ENCODE measurements around the gene EML5.

EML5 gene

DNA sequence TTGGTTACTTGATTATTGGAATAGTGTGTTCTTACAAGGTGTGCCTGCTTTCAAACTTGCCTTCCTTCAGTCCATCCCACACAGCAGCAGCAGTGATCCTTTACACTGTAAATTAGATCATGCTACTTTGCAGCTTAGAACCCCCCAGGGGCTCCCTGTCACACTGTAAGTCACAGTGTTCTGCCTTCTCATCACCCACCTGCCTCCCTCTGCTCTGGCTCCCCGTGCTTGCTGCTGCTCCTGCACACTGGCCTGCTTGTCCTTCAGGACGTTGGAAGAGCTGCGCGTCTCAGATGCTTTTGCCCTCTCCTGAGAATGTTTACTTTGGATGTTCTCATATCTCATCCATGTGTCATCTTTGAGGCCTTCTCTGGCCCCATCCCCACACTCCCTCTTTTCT, 202.6 kb downstream of the EML5 start:
- Histone ChIP-seq H3K4me1 (ENCODE audit: control extremely low read depth in 1 of 4, control insufficient read depth in 4 of 4, insufficient read depth in 4 of 4, low read length in 3 of 4) (no peaks in the 10 kb centered on the region), H3K27me3 (replicated peaks in 2 of 5; ENCODE audit: control insufficient read depth in 4 of 5, insufficient read depth in 5 of 5, low read length in 4 of 5) (no peaks in the 10 kb centered on the region), H3K27ac (ENCODE audit: insufficient read depth in 1 of 2, low read depth in 1 of 2, low read length in 2 of 2, poor library complexity in 1 of 2, severe bottlenecking in 2 of 2) (no peak overlapping the region), H3K36me3 (ENCODE audit: control insufficient read depth in 4 of 4, insufficient read depth in 4 of 4, low read length in 3 of 4) (peaks cover 2 to 57% (median 27%) of the 10 kb centered on the region in 4 experiments), H3K4me3 (ENCODE audit: control insufficient read depth in 1 of 7, extremely low read depth in 1 of 7, insufficient read depth in 4 of 7, low read depth in 2 of 7, low read length in 6 of 7) (no peak overlapping the region), H3K9me3 (ENCODE audit: control extremely low read depth in 1 of 5, control insufficient read depth in 4 of 5, insufficient read depth in 2 of 5, low read depth in 1 of 5, low read length in 4 of 5) (no peaks in the 10 kb centered on the region)
- DNase-seq: no peak
- POLR2A ChIA-PET: no interaction called here
- WGBS (ENCODE audit: insufficient coverage): 93% methylated on average over 4 of the region's 4 CpGs
- CTCF ChIA-PET: interaction anchor here (1.0 kb wide), 1 partner anchor 9 kb away, joined by 3 read pairs; no protein-coding TSS in a partner anchor

DNA sequence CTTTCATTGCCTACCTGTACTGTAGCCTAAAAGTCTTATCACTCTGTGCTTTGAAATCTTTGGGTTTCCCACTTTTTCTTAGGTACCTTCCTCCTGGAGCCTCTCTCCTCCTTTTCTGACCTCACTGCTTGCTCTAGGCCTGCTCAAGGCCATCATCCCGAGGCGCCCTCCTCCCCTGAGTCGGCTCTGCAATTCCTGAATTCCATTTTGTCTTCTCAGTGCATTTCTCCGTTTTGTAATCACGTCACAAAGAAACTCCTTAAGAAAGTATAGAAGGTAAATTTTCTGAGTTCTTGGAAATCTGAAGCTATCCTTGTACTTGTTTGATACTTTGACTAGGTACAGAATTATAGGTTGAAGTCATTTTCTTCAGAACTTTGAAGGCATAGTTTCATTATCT, 204.7 kb downstream of the EML5 start:
- H3K9me3 ChIP-seq (ENCODE audit: control extremely low read depth in 1 of 5, control insufficient read depth in 4 of 5, insufficient read depth in 2 of 5, low read depth in 1 of 5, low read length in 4 of 5): no peaks in the 10 kb centered on the region
- H3K4me1 ChIP-seq (ENCODE audit: control extremely low read depth in 1 of 4, control insufficient read depth in 4 of 4, insufficient read depth in 4 of 4, low read length in 3 of 4): no peaks in the 10 kb centered on the region
- H3K27ac ChIP-seq (ENCODE audit: insufficient read depth in 1 of 2, low read depth in 1 of 2, low read length in 2 of 2, poor library complexity in 1 of 2, severe bottlenecking in 2 of 2): no peak overlapping the region
- no peak for DNase-seq
- peaks cover 2 to 61% (median 31%) of the 10 kb centered on the region in 4 experiments for H3K36me3 ChIP-seq (ENCODE audit: control insufficient read depth in 4 of 4, insufficient read depth in 4 of 4, low read length in 3 of 4)
- no peak overlapping the region for H3K4me3 ChIP-seq (ENCODE audit: control insufficient read depth in 1 of 7, extremely low read depth in 1 of 7, insufficient read depth in 4 of 7, low read depth in 2 of 7, low read length in 6 of 7)
- no CpG with 5 or more reads among the region's 5 CpGs for WGBS (ENCODE audit: insufficient coverage)
- ChIA-PET CTCF (no interaction called here), POLR2A (no interaction called here)
- H3K27me3 ChIP-seq (replicated peaks in 2 of 5; ENCODE audit: control insufficient read depth in 4 of 5, insufficient read depth in 5 of 5, low read length in 4 of 5): no peaks in the 10 kb centered on the region

DNA sequence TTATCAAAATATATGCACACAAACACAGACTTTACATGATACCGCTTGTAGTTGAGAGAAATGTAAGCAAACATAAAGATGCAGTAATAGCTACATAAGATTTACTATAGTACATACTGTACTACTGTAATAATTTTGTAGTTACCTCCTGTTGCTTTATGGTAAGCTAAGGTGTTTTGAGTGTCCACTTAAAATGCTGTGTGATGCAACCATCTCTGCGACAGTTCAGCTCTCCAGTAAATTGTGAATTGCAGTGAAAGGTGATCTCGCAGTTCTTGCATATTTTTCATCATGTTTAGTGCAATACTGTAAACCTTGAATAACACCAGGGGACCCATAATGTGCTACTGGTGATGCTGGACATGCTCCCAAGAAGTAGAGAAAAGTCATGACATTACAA, 208.3 kb downstream of the EML5 start:
- 100% methylated on average over 2 of the region's 3 CpGs for WGBS (ENCODE audit: insufficient coverage)
- Histone ChIP-seq H3K9me3 (ENCODE audit: control extremely low read depth in 1 of 5, control insufficient read depth in 4 of 5, insufficient read depth in 2 of 5, low read depth in 1 of 5, low read length in 4 of 5) (no peaks in the 10 kb centered on the region), H3K4me3 (ENCODE audit: control insufficient read depth in 1 of 7, extremely low read depth in 1 of 7, insufficient read depth in 4 of 7, low read depth in 2 of 7, low read length in 6 of 7) (no peak overlapping the region), H3K4me1 (ENCODE audit: control extremely low read depth in 1 of 4, control insufficient read depth in 4 of 4, insufficient read depth in 4 of 4, low read length in 3 of 4) (no peaks in the 10 kb centered on the region), H3K27me3 (replicated peaks in 2 of 5; ENCODE audit: control insufficient read depth in 4 of 5, insufficient read depth in 5 of 5, low read length in 4 of 5) (no peaks in the 10 kb centered on the region), H3K36me3 (ENCODE audit: control insufficient read depth in 4 of 4, insufficient read depth in 4 of 4, low read length in 3 of 4) (peaks cover 5 to 65% (median 31%) of the 10 kb centered on the region in 4 experiments), H3K27ac (ENCODE audit: insufficient read depth in 1 of 2, low read depth in 1 of 2, low read length in 2 of 2, poor library complexity in 1 of 2, severe bottlenecking in 2 of 2) (no peak overlapping the region)
- CTCF ChIA-PET: interaction anchor here (0.7 to 1.1 kb wide), 2 partner anchors 17 to 1408 kb away, joined by 3 read pairs; no protein-coding TSS in a partner anchor
- no peak for DNase-seq
- POLR2A ChIA-PET: interaction anchor here (0.6 kb wide), 1 partner anchor 10 kb away, joined by 3 read pairs; no protein-coding TSS in a partner anchor

DNA sequence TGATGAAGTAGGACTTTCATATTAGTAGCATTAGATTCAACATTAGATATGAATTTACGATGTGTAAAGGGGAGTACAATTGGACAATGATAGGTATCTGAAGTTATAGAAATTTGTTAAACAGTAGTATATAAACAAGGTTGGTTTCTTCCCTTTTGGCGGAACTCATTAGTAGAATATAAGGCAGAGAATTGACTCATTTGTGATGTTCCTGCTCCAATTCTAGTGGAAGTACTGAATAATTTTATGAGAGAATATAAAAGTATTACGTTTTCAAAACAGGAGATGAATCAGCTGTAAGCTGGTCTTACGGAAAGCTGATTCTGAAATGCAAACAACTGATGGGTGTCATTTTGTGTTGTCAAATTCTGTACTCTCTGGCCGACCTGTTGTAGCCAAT, 216.5 kb downstream of the EML5 start:
- DNase-seq: no peak
- ChIA-PET CTCF (no interaction called here), POLR2A (no interaction called here)
- peaks cover 20 to 80% (median 48%) of the 10 kb centered on the region in 4 experiments for H3K36me3 ChIP-seq (ENCODE audit: control insufficient read depth in 4 of 4, insufficient read depth in 4 of 4, low read length in 3 of 4)
- no peaks in the 10 kb centered on the region for H3K9me3 ChIP-seq (ENCODE audit: control extremely low read depth in 1 of 5, control insufficient read depth in 4 of 5, insufficient read depth in 2 of 5, low read depth in 1 of 5, low read length in 4 of 5)
- 100% methylated on average over 2 of the region's 5 CpGs for WGBS (ENCODE audit: insufficient coverage)
- H3K4me3 ChIP-seq (ENCODE audit: control insufficient read depth in 1 of 7, extremely low read depth in 1 of 7, insufficient read depth in 4 of 7, low read depth in 2 of 7, low read length in 6 of 7): no peak overlapping the region
- H3K27me3 ChIP-seq (replicated peaks in 2 of 5; ENCODE audit: control insufficient read depth in 4 of 5, insufficient read depth in 5 of 5, low read length in 4 of 5): no peaks in the 10 kb centered on the region
- no peak overlapping the region for H3K27ac ChIP-seq (ENCODE audit: insufficient read depth in 1 of 2, low read depth in 1 of 2, low read length in 2 of 2, poor library complexity in 1 of 2, severe bottlenecking in 2 of 2)
- no peaks in the 10 kb centered on the region for H3K4me1 ChIP-seq (ENCODE audit: control extremely low read depth in 1 of 4, control insufficient read depth in 4 of 4, insufficient read depth in 4 of 4, low read length in 3 of 4)

DNA sequence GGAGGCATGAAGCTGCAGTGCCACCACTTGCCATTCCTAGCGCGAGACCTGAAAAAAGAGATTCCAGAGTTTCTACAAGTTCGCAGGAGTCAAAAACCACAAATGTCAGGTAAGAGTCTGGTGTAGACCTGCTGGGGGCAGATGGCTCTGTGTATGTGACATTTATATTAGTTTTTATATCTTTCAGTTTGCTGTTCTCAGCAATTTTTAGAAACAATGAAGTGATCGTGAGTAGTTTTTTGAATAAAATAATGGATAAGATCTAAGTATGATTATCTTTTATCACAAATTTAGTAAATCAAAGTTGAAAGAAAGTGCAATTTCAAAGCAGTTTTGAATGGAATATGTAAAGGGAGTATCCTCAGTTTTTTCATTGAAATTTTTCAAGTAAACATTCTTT, 220.6 kb downstream of the EML5 start:
- ChIA-PET POLR2A (no interaction called here), CTCF (interaction anchor here (1.1 to 1.2 kb wide), 2 partner anchors 16 to 20 kb away, joined by 3 read pairs; no protein-coding TSS in a partner anchor)
- H3K27ac ChIP-seq (ENCODE audit: insufficient read depth in 1 of 2, low read depth in 1 of 2, low read length in 2 of 2, poor library complexity in 1 of 2, severe bottlenecking in 2 of 2): no peak overlapping the region
- peaks cover 0 to 3% (median 0%) of the 10 kb centered on the region in 5 experiments for H3K9me3 ChIP-seq (ENCODE audit: control extremely low read depth in 1 of 5, control insufficient read depth in 4 of 5, insufficient read depth in 2 of 5, low read depth in 1 of 5, low read length in 4 of 5)
- H3K36me3 ChIP-seq (ENCODE audit: control insufficient read depth in 4 of 4, insufficient read depth in 4 of 4, low read length in 3 of 4): peaks cover 22 to 77% (median 58%) of the 10 kb centered on the region in 4 experiments
- no peak overlapping the region for H3K4me3 ChIP-seq (ENCODE audit: control insufficient read depth in 1 of 7, extremely low read depth in 1 of 7, insufficient read depth in 4 of 7, low read depth in 2 of 7, low read length in 6 of 7)
- no CpG with 5 or more reads among the region's 4 CpGs for WGBS (ENCODE audit: insufficient coverage)
- no peaks in the 10 kb centered on the region for H3K4me1 ChIP-seq (ENCODE audit: control extremely low read depth in 1 of 4, control insufficient read depth in 4 of 4, insufficient read depth in 4 of 4, low read length in 3 of 4)
- no peak for DNase-seq
- no peaks in the 10 kb centered on the region for H3K27me3 ChIP-seq (replicated peaks in 2 of 5; ENCODE audit: control insufficient read depth in 4 of 5, insufficient read depth in 5 of 5, low read length in 4 of 5)

DNA sequence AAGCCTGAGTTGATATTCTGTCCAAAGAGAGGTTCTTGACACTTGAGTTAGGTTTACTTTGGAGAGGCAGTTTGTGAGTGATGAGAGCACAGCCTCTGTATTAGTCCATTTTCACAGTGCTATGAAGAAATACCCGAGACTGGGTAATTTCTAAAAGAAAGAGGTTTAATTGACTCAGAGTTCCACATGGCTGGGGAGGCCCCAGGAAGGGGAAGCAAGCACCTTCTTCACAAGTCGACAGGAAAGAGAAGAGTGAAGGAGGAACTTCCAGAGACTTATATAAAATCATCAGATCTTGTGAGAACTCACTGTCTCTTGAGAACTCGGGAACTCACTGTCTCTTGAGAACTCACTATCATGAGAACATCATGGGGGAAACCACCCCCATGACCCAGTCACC, 224.6 kb downstream of the EML5 start:
- Histone ChIP-seq H3K4me3 (ENCODE audit: control insufficient read depth in 1 of 7, extremely low read depth in 1 of 7, insufficient read depth in 4 of 7, low read depth in 2 of 7, low read length in 6 of 7) (no peak overlapping the region), H3K27ac (ENCODE audit: insufficient read depth in 1 of 2, low read depth in 1 of 2, low read length in 2 of 2, poor library complexity in 1 of 2, severe bottlenecking in 2 of 2) (no peak overlapping the region), H3K36me3 (ENCODE audit: control insufficient read depth in 4 of 4, insufficient read depth in 4 of 4, low read length in 3 of 4) (peaks cover 18 to 43% (median 34%) of the 10 kb centered on the region in 4 experiments), H3K27me3 (replicated peaks in 2 of 5; ENCODE audit: control insufficient read depth in 4 of 5, insufficient read depth in 5 of 5, low read length in 4 of 5) (no peaks in the 10 kb centered on the region), H3K4me1 (ENCODE audit: control extremely low read depth in 1 of 4, control insufficient read depth in 4 of 4, insufficient read depth in 4 of 4, low read length in 3 of 4) (peaks cover 5 to 9% (median 7%) of the 10 kb centered on the region in 4 experiments), H3K9me3 (ENCODE audit: control extremely low read depth in 1 of 5, control insufficient read depth in 4 of 5, insufficient read depth in 2 of 5, low read depth in 1 of 5, low read length in 4 of 5) (peaks cover 0 to 3% (median 0%) of the 10 kb centered on the region in 5 experiments)
- DNase-seq: no peak
- ChIA-PET CTCF (interaction anchor here (1.7 kb wide), 1 partner anchor 16 kb away, joined by 3 read pairs; no protein-coding TSS in a partner anchor), POLR2A (no interaction called here)
- 67% methylated on average over 1 of the region's 3 CpGs for WGBS (ENCODE audit: insufficient coverage)

DNA sequence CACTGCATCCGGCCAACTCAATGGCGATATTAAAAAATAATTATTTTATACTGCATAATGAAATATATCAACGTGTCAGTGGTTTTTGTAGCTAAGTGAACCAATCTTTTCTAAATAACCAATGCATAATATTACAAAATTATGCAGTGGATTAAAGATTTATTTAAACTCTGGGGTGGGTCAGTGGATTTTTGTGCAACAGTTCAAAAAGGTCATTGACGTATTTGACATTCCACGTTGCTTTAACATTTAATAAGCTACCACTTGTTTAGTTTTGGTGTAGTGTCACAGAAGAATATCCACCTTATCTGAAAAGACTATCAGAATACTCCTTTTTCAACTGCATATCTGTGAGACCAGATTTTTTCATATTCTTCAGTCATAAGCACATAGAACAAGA, 227.3 kb downstream of the EML5 start:
- Histone ChIP-seq H3K27me3 (replicated peaks in 2 of 5; ENCODE audit: control insufficient read depth in 4 of 5, insufficient read depth in 5 of 5, low read length in 4 of 5) (peaks cover 0 to 15% (median 5%) of the 10 kb centered on the region in 5 experiments), H3K9me3 (ENCODE audit: control extremely low read depth in 1 of 5, control insufficient read depth in 4 of 5, insufficient read depth in 2 of 5, low read depth in 1 of 5, low read length in 4 of 5) (peaks cover 0 to 3% (median 0%) of the 10 kb centered on the region in 5 experiments), H3K36me3 (ENCODE audit: control insufficient read depth in 4 of 4, insufficient read depth in 4 of 4, low read length in 3 of 4) (peaks cover 13 to 30% (median 24%) of the 10 kb centered on the region in 4 experiments), H3K4me3 (ENCODE audit: control insufficient read depth in 1 of 7, extremely low read depth in 1 of 7, insufficient read depth in 4 of 7, low read depth in 2 of 7, low read length in 6 of 7) (no peak overlapping the region), H3K27ac (ENCODE audit: insufficient read depth in 1 of 2, low read depth in 1 of 2, low read length in 2 of 2, poor library complexity in 1 of 2, severe bottlenecking in 2 of 2) (no peak overlapping the region), H3K4me1 (ENCODE audit: control extremely low read depth in 1 of 4, control insufficient read depth in 4 of 4, insufficient read depth in 4 of 4, low read length in 3 of 4) (peaks cover 5 to 13% (median 8%) of the 10 kb centered on the region in 4 experiments)
- CTCF ChIA-PET: interaction anchor here (0.7 to 1.6 kb wide), 2 partner anchors 16 to 103 kb away, joined by 3 to 4 read pairs; no protein-coding TSS in a partner anchor
- no CpG with 5 or more reads among the region's 5 CpGs for WGBS (ENCODE audit: insufficient coverage)
- POLR2A ChIA-PET: no interaction called here
- no peak for DNase-seq
